HEK293 (cell line): ENCODE data around the gene CYP4F3.
A peak's percentile ranks its signal among the peaks of the same experiment; 100 is the strongest.

Source experiments
- CTCF ChIA-PET: fragments of 350-600 bp; formaldehyde crosslinking; extraction: SDS; loops from one replicate; lab custom pipeline; 2021; ENCODE audit warnings: antibody characterized with exemption; lab: Yijun Ruan, JAX
- POLR2A ChIA-PET: fragments of 300-600 bp; formaldehyde crosslinking; extraction: SDS; loops from one replicate; lab custom pipeline; 2020; ENCODE audit warnings: antibody characterized with exemption, inconsistent platforms; lab: Yijun Ruan, JAX
- H3K27ac ChIP-seq: fragments of 200-500 bp; sonication (Bioruptor generic); 2 replicates; pipeline ENCODE4 v1.5.1; 2014; ENCODE audit warnings: low read depth, low read length, control low read depth, inconsistent platforms; ENCODE audit errors: extremely low read depth
- H3K36me3 ChIP-seq, 2 experiments: fragments of 200-500 bp in 1 of 2; sonication (Bioruptor generic) in 1 of 2; 1 replicate in 1 of 2; 2 replicates in 1 of 2; pipeline ENCODE4 v1.5.1; 2014 to 2017; ENCODE audit warnings: inconsistent platforms in 2 of 2, low read length in 2 of 2; ENCODE audit not compliant: control insufficient read depth in 2 of 2, insufficient read depth in 1 of 2
- H3K4me1 ChIP-seq: fragments of 200-500 bp; sonication (Bioruptor generic); 2 replicates; pipeline ENCODE4 v1.5.1; 2014; ENCODE audit warnings: mild to moderate bottlenecking, low read length, inconsistent platforms; ENCODE audit not compliant: control insufficient read depth, insufficient read depth
- H3K4me3 ChIP-seq: 2 replicates; pipeline ENCODE4 v1.5.1; 2011; ENCODE audit warnings: low read depth, mild to moderate bottlenecking, control low read depth, low read length, moderate library complexity
- H3K9me3 ChIP-seq: fragments of 200-500 bp; sonication (Bioruptor generic); 2 replicates; pipeline ENCODE4 v1.5.1; 2014; ENCODE audit warnings: low read depth, low read length, inconsistent platforms; ENCODE audit not compliant: control insufficient read depth, insufficient read depth
- AEBP2 ChIP-seq: fragments of 450-650 bp; formaldehyde crosslinking; IDR thresholded peaks from 2 replicates; pipeline ENCODE4 v1.5.1; 2016; ENCODE audit warnings: missing biosample characterization, missing genetic modification characterization, borderline replicate concordance
- FEZF1 ChIP-seq: fragments of 450-650 bp; formaldehyde crosslinking; IDR thresholded peaks from 2 replicates; pipeline ENCODE4 v1.5.1; 2016; ENCODE audit warnings: missing biosample characterization, missing genetic modification characterization
- SCRT2 ChIP-seq: fragments of 450-650 bp; formaldehyde crosslinking; IDR thresholded peaks from 2 replicates; pipeline ENCODE4 v1.5.1; 2016; ENCODE audit warnings: missing biosample characterization, missing genetic modification characterization
- ZBTB17 ChIP-seq: fragments of 450-650 bp; formaldehyde crosslinking; IDR thresholded peaks from 2 replicates; pipeline ENCODE4 v1.5.1; 2016; ENCODE audit warnings: missing biosample characterization, missing genetic modification characterization
- ZFP3 ChIP-seq: fragments of 450-650 bp; formaldehyde crosslinking; IDR thresholded peaks from 2 replicates; pipeline ENCODE4 v1.5.1; 2016; ENCODE audit warnings: low read depth, missing biosample characterization, missing genetic modification characterization
- ZFP69B ChIP-seq: fragments of 450-650 bp; formaldehyde crosslinking; IDR thresholded peaks from 2 replicates; pipeline ENCODE4 v1.5.1; 2016; ENCODE audit warnings: missing biosample characterization, missing genetic modification characterization
- ZIC2 ChIP-seq: fragments of 450-650 bp; formaldehyde crosslinking; IDR thresholded peaks from 2 replicates; pipeline ENCODE4 v1.5.1; 2016; ENCODE audit warnings: missing biosample characterization, missing genetic modification characterization
- ZNF112 ChIP-seq: fragments of 450-650 bp; formaldehyde crosslinking; IDR thresholded peaks from 2 replicates; pipeline ENCODE4 v1.5.0; 2017; ENCODE audit warnings: missing biosample characterization, missing genetic modification characterization
- ZNF2 ChIP-seq: fragments of 450-650 bp; formaldehyde crosslinking; IDR thresholded peaks from 2 replicates; pipeline ENCODE4 v1.5.1; 2016; ENCODE audit warnings: missing biosample characterization, missing genetic modification characterization
- ZNF214 ChIP-seq: fragments of 450-650 bp; formaldehyde crosslinking; IDR thresholded peaks from 2 replicates; pipeline ENCODE4 v1.5.1; 2017; ENCODE audit warnings: missing biosample characterization, mild to moderate bottlenecking, missing genetic modification characterization, borderline replicate concordance
- ZNF223 ChIP-seq: fragments of 450-650 bp; formaldehyde crosslinking; IDR thresholded peaks from 2 replicates; pipeline ENCODE4 v1.5.1; 2016; ENCODE audit warnings: missing biosample characterization, missing genetic modification characterization
- ZNF292 ChIP-seq: fragments of 450-650 bp; formaldehyde crosslinking; IDR thresholded peaks from 2 replicates; pipeline ENCODE4 v1.5.1; 2016; ENCODE audit warnings: low read depth, missing biosample characterization, missing genetic modification characterization, borderline replicate concordance
- ZNF513 ChIP-seq: fragments of 450-650 bp; IDR thresholded peaks from 2 replicates; pipeline ENCODE4 v1.5.1; 2018; ENCODE audit warnings: missing biosample characterization, missing genetic modification characterization
- ZNF518A ChIP-seq: fragments of 450-650 bp; formaldehyde crosslinking; conservative IDR thresholded peaks from 2 replicates; pipeline ENCODE4 v1.5.1; 2016; ENCODE audit warnings: low read depth, missing biosample characterization, missing genetic modification characterization
- ZNF561 ChIP-seq: fragments of 450-650 bp; IDR thresholded peaks from 2 replicates; pipeline ENCODE4 v1.5.1; 2018; ENCODE audit warnings: missing biosample characterization, missing genetic modification characterization, borderline replicate concordance
- ZNF596 ChIP-seq: fragments of 450-650 bp; IDR thresholded peaks from 2 replicates; pipeline ENCODE4 v1.5.0; 2018; ENCODE audit warnings: missing biosample characterization, mild to moderate bottlenecking, missing genetic modification characterization, moderate library complexity
- ZNF623 ChIP-seq: fragments of 450-650 bp; formaldehyde crosslinking; IDR thresholded peaks from 2 replicates; pipeline ENCODE4 v1.5.1; 2016; ENCODE audit warnings: missing biosample characterization, missing genetic modification characterization
- ZNF626 ChIP-seq: fragments of 450-650 bp; sonication (Bioruptor Pico); formaldehyde crosslinking; IDR thresholded peaks from 2 replicates; pipeline ENCODE4 v1.5.1; 2018; ENCODE audit warnings: missing biosample characterization, missing genetic modification characterization, inconsistent platforms
- ZNF639 ChIP-seq: fragments of 450-650 bp; formaldehyde crosslinking; IDR thresholded peaks from 2 replicates; pipeline ENCODE4 v1.5.1; 2016; ENCODE audit warnings: missing biosample characterization, missing genetic modification characterization
- ZNF664 ChIP-seq: fragments of 450-650 bp; formaldehyde crosslinking; IDR thresholded peaks from 2 replicates; pipeline ENCODE4 v1.5.1; 2016; ENCODE audit warnings: missing biosample characterization, missing genetic modification characterization
- ZNF785 ChIP-seq: fragments of 450-650 bp; formaldehyde crosslinking; IDR thresholded peaks from 2 replicates; pipeline ENCODE4 v1.5.1; 2016; ENCODE audit warnings: missing biosample characterization, missing genetic modification characterization
- ZNF792 ChIP-seq: fragments of 450-650 bp; formaldehyde crosslinking; IDR thresholded peaks from 2 replicates; pipeline ENCODE4 v1.5.1; 2016; ENCODE audit warnings: missing biosample characterization, missing genetic modification characterization

CYP4F3 gene

GRCh38 chr19:15671891-15672579, 31.3 kb downstream of the CYP4F3 start:
- no peaks in the 10 kb centered on the region for H3K9me3 ChIP-seq
- CTCF ChIA-PET = interaction anchor here (0.6 kb wide), 2 partner anchors 254 to 580 kb away, joined by 3 to 4 read pairs; no protein-coding TSS in a partner anchor
- POLR2A ChIA-PET = no interaction called here
- H3K36me3 ChIP-seq = no peaks in the 10 kb centered on the region
- no peak for TF ChIP-seq ZNF223 (tag by site-specific recombination)
- no peak for TF ChIP-seq SCRT2 (tag by site-specific recombination)
- TF ChIP-seq ZNF785 (tag by site-specific recombination) = no peak
- TF ChIP-seq ZNF292 (tag by site-specific recombination) = no peak
- TF ChIP-seq ZNF792 = no peak
- no peak for TF ChIP-seq ZNF561 (tag by site-specific recombination)
- no peak for TF ChIP-seq ZNF214
- no peak for TF ChIP-seq ZNF626 (tag by site-specific recombination)
- TF ChIP-seq ZNF596 (tag by site-specific recombination) = no peak
- TF ChIP-seq AEBP2 (tag by site-specific recombination) = no peak
- TF ChIP-seq ZNF623 (tag by site-specific recombination) = no peak
- TF ChIP-seq ZNF112 (tag by site-specific recombination) = no peak
- TF ChIP-seq ZFP3 = no peak
- TF ChIP-seq ZNF513 (tag by site-specific recombination) = no peak
- TF ChIP-seq ZNF2 (tag by site-specific recombination) = no peak
- no peak for TF ChIP-seq ZNF664 (tag by site-specific recombination)
- TF ChIP-seq ZFP69B = no peak
- TF ChIP-seq ZNF639 (tag by site-specific recombination) = no peak
- H3K4me3 ChIP-seq = no peak overlapping the region
- no peaks in the 10 kb centered on the region for H3K4me1 ChIP-seq
- no peak overlapping the region for H3K27ac ChIP-seq

- ChIA-PET POLR2A (no interaction called here), CTCF (interaction anchor here (0.6 kb wide), 2 partner anchors 254 to 581 kb away, joined by 3 to 4 read pairs; no protein-coding TSS in a partner anchor)
- Histone ChIP-seq H3K36me3 (no peaks in the 10 kb centered on the region), H3K9me3 (no peaks in the 10 kb centered on the region), H3K27ac (no peak within 1 kb of the TSS), H3K4me3 (no peak within 1 kb of the TSS), H3K4me1 (no peaks in the 10 kb centered on the region)
- TF ChIP-seq ZFP69B = peak; percentile 61; the same call in 1 of the 2 replicates
- TF ChIP-seq ZBTB17 = peak; percentile 34; the same call in 1 of the 2 replicates
- peak; percentile 25; the same call in 1 of the 2 replicates for TF ChIP-seq ZIC2 (tag by site-specific recombination)
- no peak for TF ChIP-seq ZNF518A (tag by site-specific recombination)
- no peak for TF ChIP-seq FEZF1 (tag by site-specific recombination)
Measured at GRCh38 chr19:15672580-15673175, 32.0 kb downstream of the CYP4F3 start, which contains the start of gene CYP4F12. Gene CYP4F12 (plus strand): TSS chr19:15673087. CDS start chr19:15673530, 443 bp downstream.
